Stimulated activated CD4-positive, alpha-beta T cell treated with anti-CD3 and anti-CD28 coated beads, Interleukin-4, amount 100 ng/mL, for 1 hour (primary cell): ENCODE data around the gene WDR4.
A peak's percentile ranks its signal among the peaks of the same experiment; 100 is the strongest.
"Not testable (repeated sequence)": the region's sequence is repeated elsewhere in the genome, so short reads cannot be mapped to it uniquely, and the experiment has no call there.

Source experiments
- DNase-seq: peaks from one replicate; pipeline ENCODE4 v3.0.0-alpha.2; 2020

Gene WDR4

GRCh38 chr21:42851812-42852665, 27.3 kb downstream of the WDR4 start:
- no peak for DNase-seq

- peak; percentile 36 for DNase-seq
Measured at GRCh38 chr21:42850866-42851391, 28.4 kb downstream of the WDR4 start.

- DNase-seq = no peak
Measured at GRCh38 chr21:42850463-42850862, 28.9 kb downstream of the WDR4 start.

GRCh38 chr21:42849759-42850412, 29.5 kb downstream of the WDR4 start:
- DNase-seq = no peak

GRCh38 chr21:42848932-42849758, 30.2 kb downstream of the WDR4 start:
- no peak for DNase-seq

- not testable (repeated sequence) for DNase-seq
Measured at GRCh38 chr21:42848144-42848931, 31.0 kb downstream of the WDR4 start.

GRCh38 chr21:42847726-42848125, 31.6 kb downstream of the WDR4 start:
- no peak for DNase-seq

GRCh38 chr21:42847051-42847707, 32.2 kb downstream of the WDR4 start:
- no peak for DNase-seq

- DNase-seq = no peak
Measured at GRCh38 chr21:42846221-42846620, 33.1 kb downstream of the WDR4 start.

- no peak for DNase-seq
Measured at GRCh38 chr21:42845296-42845965, 33.9 kb downstream of the WDR4 start.

- DNase-seq = no peak
Measured at GRCh38 chr21:42844411-42845113, 34.8 kb downstream of the WDR4 start.

GRCh38 chr21:42843056-42843455, 36.3 kb downstream of the WDR4 start:
- DNase-seq = no peak

- DNase-seq = not testable (repeated sequence)
Measured at GRCh38 chr21:42841916-42842655, 37.3 kb downstream of the WDR4 start.

- no peak for DNase-seq
Measured at GRCh38 chr21:42841156-42841915, 38.0 kb downstream of the WDR4 start.

GRCh38 chr21:42840411-42841155, 38.8 kb downstream of the WDR4 start:
- no peak for DNase-seq

- no peak for DNase-seq
Measured at GRCh38 chr21:42839271-42840231, 39.8 kb downstream of the WDR4 start.

GRCh38 chr21:42838212-42838690, 41.1 kb downstream of the WDR4 start:
- not testable (repeated sequence) for DNase-seq
